IMR-90 (cell line): Measurements from ENCODE around the gene ZKSCAN1. TPM values are rescaled to one million over a fixed set of nuclear protein-coding genes. Genes with fewer than 3 reads are reported as not detected.

Experiments used
- ATAC-seq: fragments of 200-7000 bp; cut with Tn5 transposase; 2 replicates; pipeline ENCODE4 v1.9.1; 2020; ENCODE audit warnings: low read depth, mild to moderate bottlenecking, moderate library complexity
- BruUV-seq: library from RNA; stranded (reverse); fragments of 400-500 nt; replicated peaks from 2 replicates; lab custom pipeline; 2021; lab: Mats Ljungman, UMichigan
- CTCF ChIA-PET: fragments of 300-600 bp; formaldehyde crosslinking; extraction: SDS; loops from one replicate; lab custom pipeline; 2021; ENCODE audit warnings: antibody characterized with exemption; lab: Yijun Ruan, JAX
- POLR2A ChIA-PET: fragments of 300-600 bp; sonication (Branson Sonifier 250); formaldehyde crosslinking; loops from one replicate; lab custom pipeline; 2022; ENCODE audit warnings: antibody characterized with exemption; ENCODE audit not compliant: unreplicated experiment; lab: Charles Lee
- DNase-seq: peaks from one replicate; pipeline ENCODE4 v3.0.0; 2013
- H2AFZ ChIP-seq: replicated peaks from 2 replicates; pipeline ENCODE3; 2013; ENCODE audit warnings: low read length, mild to moderate bottlenecking; ENCODE audit not compliant: poor library complexity
- H2AK5ac ChIP-seq: 2 replicates; pipeline ENCODE4 v1.6.1; 2013; ENCODE audit warnings: low read depth, low read length, inconsistent platforms
- H2AK9ac ChIP-seq: replicated peaks from 2 replicates; pipeline ENCODE3; 2013; ENCODE audit warnings: mild to moderate bottlenecking, low read depth, low read length, moderate library complexity; ENCODE audit not compliant: poor library complexity
- H2BK120ac ChIP-seq: 2 replicates; pipeline ENCODE4 v1.6.1; 2013; ENCODE audit warnings: low read depth, low read length, inconsistent platforms
- H2BK15ac ChIP-seq: 3 replicates; pipeline ENCODE4 v1.6.1; 2013; ENCODE audit warnings: low read depth, low read length, inconsistent platforms
- H2BK20ac ChIP-seq: 2 replicates; pipeline ENCODE4 v1.6.1; 2013; ENCODE audit warnings: low read depth, mild to moderate bottlenecking, inconsistent platforms, low read length, moderate library complexity
- H2BK5ac ChIP-seq: 2 replicates; pipeline ENCODE4 v1.6.1; 2013; ENCODE audit warnings: mild to moderate bottlenecking, low read depth, low read length, inconsistent platforms; ENCODE audit not compliant: poor library complexity, severe bottlenecking
- H3K14ac ChIP-seq: replicated peaks from 2 replicates; pipeline ENCODE4 v1.6.1; 2013; ENCODE audit warnings: low read depth, low read length, inconsistent platforms
- H3K18ac ChIP-seq: 2 replicates; pipeline ENCODE4 v1.6.1; 2013; ENCODE audit warnings: low read depth, low read length, control low read depth
- H3K23ac ChIP-seq: 2 replicates; pipeline ENCODE4 v1.6.1; 2013; ENCODE audit warnings: low read depth, low read length, inconsistent platforms
- H3K27ac ChIP-seq: 2 replicates; pipeline ENCODE4 v1.5.1; 2013; ENCODE audit warnings: mild to moderate bottlenecking, control low read depth, low read length; ENCODE audit not compliant: insufficient read depth
- H3K27me3 ChIP-seq: 2 replicates; pipeline ENCODE4 v1.6.1; 2013; ENCODE audit warnings: low read length; ENCODE audit not compliant: control insufficient read depth, insufficient read depth
- H3K36me3 ChIP-seq: 2 replicates; pipeline ENCODE4 v1.6.1; 2013; ENCODE audit warnings: low read length, mixed read lengths; ENCODE audit not compliant: control insufficient read depth, insufficient read depth
- H3K4ac ChIP-seq: 2 replicates; pipeline ENCODE4 v1.6.1; 2013; ENCODE audit warnings: low read depth, low read length, inconsistent platforms
- H3K4me1 ChIP-seq: 2 replicates; pipeline ENCODE4 v1.6.1; 2013; ENCODE audit warnings: low read length, mixed read lengths; ENCODE audit not compliant: control insufficient read depth, insufficient read depth
- H3K4me2 ChIP-seq: 2 replicates; pipeline ENCODE4 v1.6.1; 2013; ENCODE audit warnings: low read depth, mild to moderate bottlenecking, control low read depth, low read length, moderate library complexity
- H3K4me3 ChIP-seq: 2 replicates; pipeline ENCODE4 v1.5.1; 2013; ENCODE audit warnings: low read depth, mild to moderate bottlenecking, control low read depth, low read length, moderate library complexity; ENCODE audit not compliant: insufficient read depth
- H3K56ac ChIP-seq: 2 replicates; pipeline ENCODE4 v1.6.1; 2013; ENCODE audit warnings: low read length, inconsistent platforms; ENCODE audit not compliant: insufficient read depth; ENCODE audit errors: extremely low read depth
- H3K79me1 ChIP-seq, 2 experiments: 2 replicates each; pipeline ENCODE4 v1.6.1; 2013; ENCODE audit warnings: low read length in 2 of 2, inconsistent platforms in 1 of 2, low read depth in 1 of 2
- H3K9ac ChIP-seq: 2 replicates; pipeline ENCODE4 v1.6.1; 2013; ENCODE audit warnings: low read depth, low read length, control low read depth
- H3K9me1 ChIP-seq: 2 replicates; pipeline ENCODE4 v1.6.1; 2013; ENCODE audit warnings: low read length, inconsistent platforms; ENCODE audit not compliant: insufficient read depth
- H3K9me3 ChIP-seq: 2 replicates; pipeline ENCODE4 v1.6.1; 2013; ENCODE audit warnings: low read length; ENCODE audit not compliant: control insufficient read depth, insufficient read depth
- H4K20me1 ChIP-seq: 2 replicates; pipeline ENCODE4 v1.6.1; 2013; ENCODE audit warnings: low read length, inconsistent platforms; ENCODE audit not compliant: insufficient read depth
- H4K5ac ChIP-seq: 2 replicates; pipeline ENCODE4 v1.6.1; 2013; ENCODE audit warnings: mild to moderate bottlenecking, low read depth, low read length, control low read depth
- H4K8ac ChIP-seq, 2 experiments: 2 replicates each; pipeline ENCODE4 v1.6.1; 2013; ENCODE audit warnings: low read depth in 2 of 2, low read length in 2 of 2, control low read depth in 1 of 2, inconsistent platforms in 1 of 2
- H4K91ac ChIP-seq: 2 replicates; pipeline ENCODE4 v1.6.1; 2013; ENCODE audit warnings: low read depth, low read length, inconsistent platforms; ENCODE audit not compliant: insufficient read depth
- BHLHE40 ChIP-seq: fragments of 150-350 bp; IDR thresholded peaks from 2 replicates; pipeline ENCODE4 v1.6.1; 2016; ENCODE audit warnings: mild to moderate bottlenecking, low read depth, low read length
- CEBPB ChIP-seq: IDR thresholded peaks from 2 replicates; pipeline ENCODE4 v1.6.1; 2012; ENCODE audit warnings: low read depth, low read length, improper control_type of control experiment
- ELK1 ChIP-seq: fragments of 150-350 bp; IDR thresholded peaks from 2 replicates; pipeline ENCODE4 v1.6.1; 2016; ENCODE audit warnings: low read depth, mild to moderate bottlenecking, low read length, moderate library complexity, borderline replicate concordance
- FOS ChIP-seq: fragments of 150-350 bp; IDR thresholded peaks from 2 replicates; pipeline ENCODE4 v1.6.1; 2016; ENCODE audit warnings: low read depth, low read length
- MXI1 ChIP-seq: IDR thresholded peaks from 2 replicates; pipeline ENCODE4 v1.6.1; 2012; ENCODE audit warnings: low read depth, mild to moderate bottlenecking, low read length, moderate library complexity, borderline replicate concordance
- SMC3 ChIP-seq: fragments of 150-350 bp; IDR thresholded peaks from 2 replicates; pipeline ENCODE4 v1.6.1; 2016; ENCODE audit warnings: low read depth, mild to moderate bottlenecking, antibody characterized with exemption, low read length, moderate library complexity
- WGBS, 2 experiments: methylation state at CpG; one replicate each; pipeline versions ENCODE4 v1.1.5 to v1.1.7; 2013; ENCODE audit warnings: missing lambda C conversion rate in 2 of 2; ENCODE audit not compliant: insufficient read length in 1 of 2; ENCODE audit errors: extremely low coverage in 2 of 2; 5-methylcytosine and 5-hydroxymethylcytosine counted together
- dilution Hi-C: fragments of 300-500 bp; cut with HindIII; formaldehyde crosslinking; loops from one replicate; pipeline ENCODE4 v1.14.3; 2018; ENCODE audit warnings: low sequenced_read_pairs; ENCODE audit not compliant: unreplicated experiment
- in situ Hi-C: fragments of 300-500 bp; cut with MboI; formaldehyde crosslinking; loops from 3 replicates; pipeline ENCODE4 v1.14.3; 2019; ENCODE audit warnings: low sequenced_read_pairs, inconsistent platforms, mixed read lengths
- intact Hi-C: fragments of 100-400 bp; cut with micrococcal nuclease; formaldehyde crosslinking; loops from 2 replicates; pipeline ENCODE4 v1.10.0; 2022
- polyA plus RNA-seq, 3 experiments: library from polyadenylated mRNA; depleted of rRNA; stranded (reverse); fragments of >200 nt; gene quantifications; 2 replicates each; pipeline ENCODE4 v1.2.3, GENCODE V29; 2012; ENCODE audit warnings: low replicate concordance in 1 of 3
- total RNA-seq: library from RNA; depleted of rRNA; stranded (reverse); fragments of >200 nt; gene quantifications from 2 replicates; pipeline ENCODE4 v1.2.3, GENCODE V29; 2012

Gene ZKSCAN1
- total and polyA plus RNA-seq, 2 of the 4 experiments (the other 2 are of a cell fraction): 13.7 to 40.7 TPM

- DNase-seq (no peak), ATAC-seq (no peak)
- H3K79me1 ChIP-seq: peaks cover 32 to 66% of the 10 kb centered on the region in 2 experiments
- TF ChIP-seq BHLHE40: no peak
- TF ChIP-seq ELK1: no peak
- TF ChIP-seq FOS: no peak
- no peak for TF ChIP-seq SMC3
- TF ChIP-seq MXI1: no peak
- TF ChIP-seq CEBPB: no peak
- intact Hi-C loops: loop anchor here (1.0 kb wide), 1 partner anchor 10 kb away; no protein-coding TSS in a partner anchor
- peaks cover 16% of the 10 kb centered on the region for H3K4me1 ChIP-seq
- no peaks in the 10 kb centered on the region for H3K27me3 ChIP-seq
- no peaks in the 10 kb centered on the region for H3K9me3 ChIP-seq
- ChIA-PET CTCF (interaction anchor here (1.6 kb wide), 1 partner anchor 10 kb away, joined by 5 read pairs; no protein-coding TSS in a partner anchor), POLR2A (interaction anchor here (0.5 to 0.7 kb wide), 2 partner anchors 21 to 125 kb away, joined by 3 to 8 read pairs; no protein-coding TSS in a partner anchor)
- H2BK20ac ChIP-seq: no peak overlapping the region; the same call in none of the 2 replicates
- peak overlapping the region; percentile 69 for H3K4ac ChIP-seq
- H3K27ac ChIP-seq: peak overlapping the region; percentile 38
- no CpG with 5 or more reads among the region's 14 CpGs for WGBS, 2 experiments
- in situ Hi-C loops: no loop called here
- H3K18ac ChIP-seq: no peak overlapping the region
- H3K9me1 ChIP-seq: peaks cover 13% of the 10 kb centered on the region
- peak overlapping the region in 1 of 2 experiments; percentile 36; a peak in 1 of 4 replicates for H4K8ac ChIP-seq
- H2BK15ac ChIP-seq: no peak overlapping the region; the same call in 2 of the 3 replicates
- no TSS peak for BruUV-seq
- H2BK5ac ChIP-seq: peak overlapping the region; percentile 44
- H4K91ac ChIP-seq: no peak overlapping the region
- H4K20me1 ChIP-seq: peaks cover 15% of the 10 kb centered on the region
- H3K36me3 ChIP-seq: peaks cover 50% of the 10 kb centered on the region
- 0 out of 2 replicates have a peak overlapping the region, but pooled peaks have one; percentile 19 for H3K14ac ChIP-seq
- 0 out of 2 replicates have a peak overlapping the region, but pooled peaks have one; percentile 10 for H4K5ac ChIP-seq
- H2BK120ac ChIP-seq: peak overlapping the region; percentile 14; the same call in 1 of the 2 replicates
- H3K4me2 ChIP-seq: no peak overlapping the region
- peak overlapping the region; percentile 5 for H2AFZ ChIP-seq
- no peak overlapping the region for H3K4me3 ChIP-seq
- peak overlapping the region; percentile 60 for H2AK9ac ChIP-seq
- no peak overlapping the region for H3K9ac ChIP-seq
- dilution Hi-C loops: no loop called here
- no peak overlapping the region for H3K56ac ChIP-seq
- peak overlapping the region; percentile 87 for H2AK5ac ChIP-seq
- H3K23ac ChIP-seq: peak overlapping the region; percentile 63
Observed at GRCh38 chr7:100090527-100091410, 75.4 kb downstream of the ZKSCAN1 start.
